ENCODE results near the gene PCBP3.
A peak's percentile ranks its signal among the peaks of the same experiment; 100 is the strongest.

PCBP3 gene

DNA sequence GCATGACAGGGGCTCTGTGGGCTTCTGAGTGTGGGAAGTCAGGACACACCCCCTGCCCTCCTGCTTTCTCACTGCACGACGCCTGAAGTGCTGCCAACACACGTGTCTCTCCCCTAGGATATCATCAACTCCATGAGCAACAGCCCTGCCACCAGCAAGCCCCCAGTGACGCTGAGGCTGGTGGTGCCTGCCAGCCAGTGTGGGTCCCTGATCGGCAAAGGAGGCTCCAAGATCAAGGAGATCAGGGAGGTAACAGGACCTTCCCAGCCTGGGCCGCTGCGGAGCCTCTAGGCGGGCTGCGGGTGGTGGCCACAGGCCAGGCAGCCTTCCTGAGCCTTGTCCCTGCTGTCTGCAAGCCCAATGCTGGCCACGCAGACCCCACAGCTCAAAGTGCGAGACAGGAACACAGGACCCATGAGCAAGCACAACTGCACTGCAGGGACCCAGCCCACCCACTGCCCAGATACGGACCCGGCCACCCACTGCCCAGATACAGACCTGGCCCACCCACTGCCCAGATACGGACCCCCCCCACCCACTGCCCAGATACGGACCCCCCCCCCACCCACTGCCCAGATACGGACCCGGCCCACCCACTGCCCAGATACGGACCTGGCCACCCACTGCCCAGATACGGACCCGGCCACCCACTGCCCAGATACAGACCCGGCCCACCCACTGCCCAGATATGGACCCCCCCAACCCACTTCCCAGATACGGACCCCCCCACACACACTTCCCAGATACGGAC is 265.9 kb downstream of the PCBP3 start:
- no peak for DNase-seq (ENCODE audit: low read depth, low spot score)

- no peak for DNase-seq (ENCODE audit: low read depth, low spot score)
These were observed 266.6 kb downstream of the PCBP3 start for GRCh38 chr21:45910155-45910547.

- DNase-seq (ENCODE audit: low read depth, low spot score) = no peak
These were observed 267.2 kb downstream of the PCBP3 start for GRCh38 chr21:45910548-45911221.

- DNase-seq (ENCODE audit: low read depth, low spot score) = no peak
These were observed 268.3 kb downstream of the PCBP3 start for GRCh38 chr21:45911806-45912325.

GRCh38 chr21:45912611-45913417 is 269.3 kb downstream of the PCBP3 start:
- no peak for DNase-seq (ENCODE audit: low read depth, low spot score)

- no peak for DNase-seq (ENCODE audit: low read depth, low spot score)
These were observed 269.9 kb downstream of the PCBP3 start for GRCh38 chr21:45913418-45913765.

GRCh38 chr21:45913886-45914285 is 270.4 kb downstream of the PCBP3 start:
- DNase-seq (ENCODE audit: low read depth, low spot score) = no peak

GRCh38 chr21:45914321-45914845 is 270.9 kb downstream of the PCBP3 start:
- no peak for DNase-seq (ENCODE audit: low read depth, low spot score)

GRCh38 chr21:45916011-45916840 is 272.7 kb downstream of the PCBP3 start:
- no peak for DNase-seq (ENCODE audit: low read depth, low spot score)

- no peak for DNase-seq (ENCODE audit: low read depth, low spot score)
These were observed 273.7 kb downstream of the PCBP3 start for GRCh38 chr21:45917241-45917640.

- DNase-seq (ENCODE audit: low read depth, low spot score) = no peak
These were observed 274.5 kb downstream of the PCBP3 start for GRCh38 chr21:45918011-45918410.

GRCh38 chr21:45918835-45919447 is 275.4 kb downstream of the PCBP3 start:
- DNase-seq (ENCODE audit: low read depth, low spot score) = no peak

- no peak for DNase-seq (ENCODE audit: low read depth, low spot score)
These were observed 276.1 kb downstream of the PCBP3 start for GRCh38 chr21:45919593-45919992.

DNA sequence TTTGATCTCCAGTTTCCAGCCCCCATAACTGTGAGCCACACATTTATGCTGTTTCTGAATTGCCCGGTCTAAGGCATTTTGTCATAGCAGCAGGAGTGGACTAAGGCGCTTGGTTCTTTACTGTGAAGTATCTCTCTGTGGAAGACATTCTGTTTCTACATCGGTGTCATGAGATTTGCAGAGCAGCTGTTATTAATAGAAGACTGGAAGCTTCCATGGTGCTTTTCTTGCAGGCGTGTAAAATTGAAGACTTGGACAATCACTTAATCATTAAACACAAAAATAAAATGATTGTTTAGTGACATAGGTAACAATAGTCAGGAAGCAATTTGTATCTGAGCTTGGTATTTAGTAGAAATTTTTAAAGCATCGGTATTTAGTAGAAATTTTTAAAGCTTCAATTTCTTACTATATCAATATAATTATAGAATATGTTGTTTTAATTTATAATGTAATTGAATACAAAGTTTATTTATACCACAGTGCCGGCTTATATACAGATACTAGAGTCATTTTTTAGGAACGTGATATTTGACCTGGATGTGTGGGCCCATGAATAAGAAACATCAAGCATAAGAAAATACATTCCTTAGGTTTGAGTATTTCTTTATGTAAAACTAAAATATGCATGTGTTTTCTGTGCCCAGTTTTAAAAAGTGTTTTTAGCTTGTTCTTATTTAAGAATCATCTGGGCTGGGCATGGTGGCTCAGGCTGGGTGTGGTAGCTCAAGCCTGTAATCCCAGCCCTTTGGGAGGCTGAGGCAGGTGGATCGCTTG is 277.5 kb downstream of the PCBP3 start:
- no peak for DNase-seq (ENCODE audit: low read depth, low spot score)

DNA sequence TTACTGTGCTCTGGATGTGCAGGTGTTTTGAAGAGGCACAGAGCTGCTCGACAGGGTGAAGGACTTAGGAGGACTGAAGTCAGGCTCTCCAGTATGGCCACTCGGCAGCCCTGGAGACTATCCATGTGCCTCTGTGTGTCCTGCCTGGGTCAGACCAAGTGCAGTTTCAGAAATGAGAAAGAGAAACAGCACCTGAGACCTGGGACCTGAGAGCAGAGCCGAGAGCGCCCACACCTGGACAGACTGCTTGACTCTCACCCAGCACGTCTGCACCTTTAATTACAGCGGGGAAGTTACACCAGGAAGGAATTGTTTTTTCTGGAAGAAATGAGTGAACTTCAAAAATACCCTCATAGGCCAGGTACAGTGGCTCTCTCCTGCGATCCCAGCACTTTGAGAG is 278.4 kb downstream of the PCBP3 start:
- no peak for DNase-seq (ENCODE audit: low read depth, low spot score)

- no peak for DNase-seq (ENCODE audit: low read depth, low spot score)
These were observed 279.1 kb downstream of the PCBP3 start for GRCh38 chr21:45922648-45923047.

DNA sequence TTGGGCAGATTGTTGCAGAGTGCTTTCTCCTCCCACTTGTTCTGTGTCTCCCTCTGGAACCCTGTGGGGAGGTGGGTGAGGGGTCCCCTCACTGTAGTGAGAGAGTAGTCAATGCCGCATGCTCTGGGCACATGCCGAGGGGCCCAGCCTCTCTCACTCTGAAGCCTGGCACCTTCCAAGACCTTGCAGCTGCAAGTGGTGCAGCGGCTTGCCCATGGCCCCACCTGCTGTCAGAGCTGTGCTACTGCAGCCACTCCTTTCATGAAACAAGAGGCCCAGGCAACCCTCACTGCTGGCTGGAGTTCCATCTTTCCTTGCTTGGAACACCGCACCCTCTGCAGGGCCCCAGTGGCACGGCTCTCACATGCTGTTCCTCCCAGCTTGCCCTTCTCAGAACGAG is 279.6 kb downstream of the PCBP3 start:
- DNase-seq (ENCODE audit: low read depth, low spot score) = peak; percentile 43

- no peak for DNase-seq (ENCODE audit: low read depth, low spot score)
These were observed 282.8 kb downstream of the PCBP3 start for GRCh38 chr21:45926281-45926680.

DNA sequence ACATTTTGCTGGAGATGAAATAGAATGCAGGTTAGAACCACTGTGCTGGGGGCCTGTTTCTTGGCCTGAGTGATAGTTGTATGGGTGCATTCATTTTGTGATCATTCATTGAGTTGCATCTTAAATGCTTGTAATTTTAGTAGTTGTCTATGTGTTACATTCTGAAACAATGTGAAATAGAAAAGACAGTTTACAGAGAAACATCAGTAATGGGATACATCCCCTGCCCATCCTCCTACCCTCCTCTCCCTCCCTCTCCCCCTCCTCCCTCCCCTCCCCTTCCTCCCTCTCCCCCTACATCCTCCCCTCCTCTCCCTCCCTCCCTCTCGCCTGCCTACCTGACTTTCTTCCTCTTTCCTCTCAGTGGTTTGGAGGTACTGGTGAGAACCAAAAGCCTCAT is 283.5 kb downstream of the PCBP3 start:
- no peak for DNase-seq (ENCODE audit: low read depth, low spot score)
